K562 (cell line): ENCODE results near the gene TBC1D17. TPM values are rescaled to one million over a fixed set of nuclear protein-coding genes. Genes with fewer than 3 reads are reported as not detected.

Experiments used
- CCAR2 ChIP-seq: fragments of 200-400 bp; formaldehyde crosslinking; IDR thresholded peaks from 2 replicates; pipeline ENCODE4 v1.6.1; 2017; ENCODE audit warnings: mild to moderate bottlenecking, low read depth, low read length
- ELF2 ChIP-seq: fragments of 250-450 bp; sonication (Bioruptor Pico); IDR thresholded peaks from 2 replicates; pipeline ENCODE4 v1.5.0; 2021; ENCODE audit warnings: mild to moderate bottlenecking
- HLTF ChIP-seq: fragments of 450-650 bp; IDR thresholded peaks from 2 replicates; pipeline ENCODE4 v1.6.1; 2016
- MXI1 ChIP-seq: IDR thresholded peaks from 2 replicates; pipeline ENCODE4 v1.6.1; 2011; ENCODE audit warnings: low read depth, mild to moderate bottlenecking, improper control_type of control experiment, low read length
- NCOA1 ChIP-seq: fragments of 450-650 bp; IDR thresholded peaks from 2 replicates; pipeline ENCODE4 v1.6.1; 2016; ENCODE audit warnings: low read depth
- NCOA6 ChIP-seq: fragments of 450-650 bp; IDR thresholded peaks from 2 replicates; pipeline ENCODE4 v1.6.1; 2017; ENCODE audit warnings: mild to moderate bottlenecking
- POLR2A ChIP-seq: fragments of 450-650 bp; conservative IDR thresholded peaks from 2 replicates; pipeline ENCODE4 v1.6.1; 2016
- RBFOX2 ChIP-seq: fragments of 200-400 bp; formaldehyde crosslinking; IDR thresholded peaks from 2 replicates; pipeline ENCODE4 v1.6.1; 2017; ENCODE audit warnings: low read depth, mild to moderate bottlenecking, low read length, moderate library complexity
- SREBF2 ChIP-seq: sonication (generic); formaldehyde crosslinking; IDR thresholded peaks from 2 replicates; pipeline ENCODE4 v1.4.0; 2020; ENCODE audit warnings: mild to moderate bottlenecking, missing genetic modification reagents
- STAT5B ChIP-seq: fragments of 250-450 bp; sonication (Bioruptor Pico); IDR thresholded peaks from 2 replicates; pipeline ENCODE4 v1.8.0; 2021; ENCODE audit warnings: mild to moderate bottlenecking, inconsistent platforms
- ZBTB43 ChIP-seq: sonication (generic); formaldehyde crosslinking; IDR thresholded peaks from 2 replicates; pipeline ENCODE4 v1.8.0; 2023; ENCODE audit warnings: mild to moderate bottlenecking, missing genetic modification reagents
- ZKSCAN8 ChIP-seq: fragments of 200-800 bp; sonication (Bioruptor generic); IDR thresholded peaks from 2 replicates; pipeline ENCODE4 v1.6.1; 2016; ENCODE audit warnings: missing genetic modification characterization, missing compliant biosample characterization
- ZNF165 ChIP-seq: fragments of 250-450 bp; sonication (Bioruptor Pico); IDR thresholded peaks from 2 replicates; pipeline ENCODE4 v1.4.0; 2020; ENCODE audit warnings: borderline replicate concordance
- ZNF561 ChIP-seq: fragments of 450-650 bp; formaldehyde crosslinking; conservative IDR thresholded peaks from 2 replicates; pipeline ENCODE4 v1.4.0; 2020; ENCODE audit warnings: mild to moderate bottlenecking, moderate library complexity
- polyA plus RNA-seq, 8 experiments: library from polyadenylated mRNA; depleted of rRNA in 4 of 8; stranded (reverse) in 5 of 8; unstranded in 3 of 8; fragments of >200 nt; fragmentation: Nextera tagmentation in 2 of 8; fragmentation: Illumina TruSeq in 1 of 8; extraction: Ambion mirVana in 2 of 8; extraction: Trizol in 1 of 8; gene quantifications; 2 replicates each; pipeline versions ENCODE4 v1.2.1 to v1.2.3, GENCODE V29; 2011 to 2014; ENCODE audit warnings: inconsistent platforms in 1 of 8, missing spikeins in 1 of 8
- total RNA-seq, 7 experiments: library from RNA; depleted of rRNA in 6 of 7; stranded (reverse); fragments of >200 nt in 6 of 7; fragmentation: Illumina TruSeq in 2 of 7; extraction: Trizol in 2 of 7; gene quantifications; 2 replicates each; pipeline versions ENCODE4 v1.2.1 to v1.2.3, GENCODE V29; 2011 to 2021; ENCODE audit warnings: low replicate concordance in 1 of 7
- TF ChIP-seq, protein P1 (sequence below): fragments of 200-400 bp; formaldehyde crosslinking; IDR thresholded peaks from 2 replicates; pipeline ENCODE4 v1.6.1; 2017; ENCODE audit warnings: mild to moderate bottlenecking, low read depth, low read length, moderate library complexity
- TF ChIP-seq, protein P2 (sequence below): fragments of 250-450 bp; sonication (Bioruptor Pico); IDR thresholded peaks from 2 replicates; pipeline ENCODE4 v1.4.0; 2020; ENCODE audit warnings: mild to moderate bottlenecking, moderate library complexity
- TF ChIP-seq, protein P3 (sequence below): fragments of 250-450 bp; sonication (Bioruptor Pico); IDR thresholded peaks from 2 replicates; pipeline ENCODE4 v1.4.0; 2020; ENCODE audit warnings: mild to moderate bottlenecking, moderate library complexity

Gene TBC1D17
- total and polyA plus RNA-seq, 9 of the 15 experiments (the other 6 are each of a cell fraction or from before 2014, with no cell fraction given) = 0.42 to 16.0 (median 3.8) TPM

DNA sequence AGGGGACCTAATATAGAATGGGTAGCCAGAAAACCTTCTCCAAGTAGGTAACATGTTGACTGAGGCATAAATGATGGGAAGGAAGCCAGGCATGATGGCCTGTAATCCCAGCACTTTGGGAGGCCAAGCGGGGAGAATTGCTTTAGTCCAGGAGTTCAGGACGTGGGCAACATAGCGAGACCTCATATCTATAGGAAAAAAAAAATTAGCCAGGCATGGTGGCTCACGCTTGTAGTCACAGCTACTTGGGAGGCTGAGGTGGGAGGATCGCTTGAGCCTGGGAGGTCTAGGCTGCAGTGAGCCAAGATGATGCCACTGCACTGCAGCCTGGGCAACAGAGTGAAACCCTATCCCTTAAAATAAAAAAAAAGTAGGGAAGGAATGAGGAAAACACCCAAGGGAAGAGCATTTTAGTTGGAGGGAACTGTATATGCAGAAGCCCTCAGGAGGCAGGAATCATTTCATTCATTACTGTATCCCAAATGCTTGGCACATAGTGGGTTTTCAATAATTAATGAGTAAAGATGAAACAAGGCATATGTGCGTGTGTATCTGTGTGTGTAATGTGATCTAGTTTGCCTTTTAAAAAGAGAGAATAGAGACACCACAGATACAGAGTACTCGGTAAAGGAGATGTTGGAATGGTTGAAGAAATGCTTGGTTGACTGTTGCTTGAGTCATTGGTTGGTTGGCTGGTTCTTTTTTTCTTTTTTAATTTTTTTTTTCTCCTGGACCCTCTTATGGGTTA, 54.0 kb downstream of the TBC1D17 start (continued):
- TF ChIP-seq POLR2A (0 out of 2 replicates have a peak, but pooled peaks have one; percentile 33), STAT5B (CRISPR knock-in tag) (no peak), ZKSCAN8 (CRISPR knock-in tag) (no peak), ZBTB43 (CRISPR knock-in tag) (no peak), ELF2 (CRISPR knock-in tag) (no peak), RBFOX2 (0 out of 2 replicates have a peak, but pooled peaks have one; percentile 7), MXI1 (no peak), NCOA6 (no peak), HLTF (no peak), CCAR2 (no peak), ZNF561 (CRISPR knock-in tag) (no peak), ZNF165 (CRISPR knock-in tag) (no peak), NCOA1 (no peak), SREBF2 (no peak)
- TF ChIP-seq, protein P1, sequence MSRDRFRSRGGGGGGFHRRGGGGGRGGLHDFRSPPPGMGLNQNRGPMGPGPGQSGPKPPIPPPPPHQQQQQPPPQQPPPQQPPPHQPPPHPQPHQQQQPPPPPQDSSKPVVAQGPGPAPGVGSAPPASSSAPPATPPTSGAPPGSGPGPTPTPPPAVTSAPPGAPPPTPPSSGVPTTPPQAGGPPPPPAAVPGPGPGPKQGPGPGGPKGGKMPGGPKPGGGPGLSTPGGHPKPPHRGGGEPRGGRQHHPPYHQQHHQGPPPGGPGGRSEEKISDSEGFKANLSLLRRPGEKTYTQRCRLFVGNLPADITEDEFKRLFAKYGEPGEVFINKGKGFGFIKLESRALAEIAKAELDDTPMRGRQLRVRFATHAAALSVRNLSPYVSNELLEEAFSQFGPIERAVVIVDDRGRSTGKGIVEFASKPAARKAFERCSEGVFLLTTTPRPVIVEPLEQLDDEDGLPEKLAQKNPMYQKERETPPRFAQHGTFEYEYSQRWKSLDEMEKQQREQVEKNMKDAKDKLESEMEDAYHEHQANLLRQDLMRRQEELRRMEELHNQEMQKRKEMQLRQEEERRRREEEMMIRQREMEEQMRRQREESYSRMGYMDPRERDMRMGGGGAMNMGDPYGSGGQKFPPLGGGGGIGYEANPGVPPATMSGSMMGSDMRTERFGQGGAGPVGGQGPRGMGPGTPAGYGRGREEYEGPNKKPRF = no peak
- TF ChIP-seq, protein P2, sequence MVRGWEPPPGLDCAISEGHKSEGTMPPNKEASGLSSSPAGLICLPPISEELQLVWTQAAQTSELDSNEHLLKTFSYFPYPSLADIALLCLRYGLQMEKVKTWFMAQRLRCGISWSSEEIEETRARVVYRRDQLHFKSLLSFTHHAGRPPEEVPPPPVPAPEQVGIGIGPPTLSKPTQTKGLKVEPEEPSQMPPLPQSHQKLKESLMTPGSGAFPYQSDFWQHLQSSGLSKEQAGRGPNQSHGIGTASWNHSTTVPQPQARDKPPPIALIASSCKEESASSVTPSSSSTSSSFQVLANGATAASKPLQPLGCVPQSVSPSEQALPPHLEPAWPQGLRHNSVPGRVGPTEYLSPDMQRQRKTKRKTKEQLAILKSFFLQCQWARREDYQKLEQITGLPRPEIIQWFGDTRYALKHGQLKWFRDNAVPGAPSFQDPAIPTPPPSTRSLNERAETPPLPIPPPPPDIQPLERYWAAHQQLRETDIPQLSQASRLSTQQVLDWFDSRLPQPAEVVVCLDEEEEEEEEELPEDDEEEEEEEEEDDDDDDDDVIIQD (CRISPR knock-in tag) = no peak
- TF ChIP-seq, protein P3, sequence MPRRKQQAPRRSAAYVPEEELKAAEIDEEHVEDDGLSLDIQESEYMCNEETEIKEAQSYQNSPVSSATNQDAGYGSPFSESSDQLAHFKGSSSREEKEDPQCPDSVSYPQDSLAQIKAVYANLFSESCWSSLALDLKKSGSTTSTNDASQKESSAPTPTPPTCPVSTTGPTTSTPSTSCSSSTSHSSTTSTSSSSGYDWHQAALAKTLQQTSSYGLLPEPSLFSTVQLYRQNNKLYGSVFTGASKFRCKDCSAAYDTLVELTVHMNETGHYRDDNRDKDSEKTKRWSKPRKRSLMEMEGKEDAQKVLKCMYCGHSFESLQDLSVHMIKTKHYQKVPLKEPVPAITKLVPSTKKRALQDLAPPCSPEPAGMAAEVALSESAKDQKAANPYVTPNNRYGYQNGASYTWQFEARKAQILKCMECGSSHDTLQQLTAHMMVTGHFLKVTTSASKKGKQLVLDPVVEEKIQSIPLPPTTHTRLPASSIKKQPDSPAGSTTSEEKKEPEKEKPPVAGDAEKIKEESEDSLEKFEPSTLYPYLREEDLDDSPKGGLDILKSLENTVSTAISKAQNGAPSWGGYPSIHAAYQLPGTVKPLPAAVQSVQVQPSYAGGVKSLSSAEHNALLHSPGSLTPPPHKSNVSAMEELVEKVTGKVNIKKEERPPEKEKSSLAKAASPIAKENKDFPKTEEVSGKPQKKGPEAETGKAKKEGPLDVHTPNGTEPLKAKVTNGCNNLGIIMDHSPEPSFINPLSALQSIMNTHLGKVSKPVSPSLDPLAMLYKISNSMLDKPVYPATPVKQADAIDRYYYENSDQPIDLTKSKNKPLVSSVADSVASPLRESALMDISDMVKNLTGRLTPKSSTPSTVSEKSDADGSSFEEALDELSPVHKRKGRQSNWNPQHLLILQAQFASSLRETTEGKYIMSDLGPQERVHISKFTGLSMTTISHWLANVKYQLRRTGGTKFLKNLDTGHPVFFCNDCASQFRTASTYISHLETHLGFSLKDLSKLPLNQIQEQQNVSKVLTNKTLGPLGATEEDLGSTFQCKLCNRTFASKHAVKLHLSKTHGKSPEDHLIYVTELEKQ = no peak
